ENCODE data around the gene PRADC1.
"Not testable (repeated sequence)": the region's sequence is repeated elsewhere in the genome, so short reads cannot be mapped to it uniquely, and the experiment has no call there.

Gene PRADC1

DNA sequence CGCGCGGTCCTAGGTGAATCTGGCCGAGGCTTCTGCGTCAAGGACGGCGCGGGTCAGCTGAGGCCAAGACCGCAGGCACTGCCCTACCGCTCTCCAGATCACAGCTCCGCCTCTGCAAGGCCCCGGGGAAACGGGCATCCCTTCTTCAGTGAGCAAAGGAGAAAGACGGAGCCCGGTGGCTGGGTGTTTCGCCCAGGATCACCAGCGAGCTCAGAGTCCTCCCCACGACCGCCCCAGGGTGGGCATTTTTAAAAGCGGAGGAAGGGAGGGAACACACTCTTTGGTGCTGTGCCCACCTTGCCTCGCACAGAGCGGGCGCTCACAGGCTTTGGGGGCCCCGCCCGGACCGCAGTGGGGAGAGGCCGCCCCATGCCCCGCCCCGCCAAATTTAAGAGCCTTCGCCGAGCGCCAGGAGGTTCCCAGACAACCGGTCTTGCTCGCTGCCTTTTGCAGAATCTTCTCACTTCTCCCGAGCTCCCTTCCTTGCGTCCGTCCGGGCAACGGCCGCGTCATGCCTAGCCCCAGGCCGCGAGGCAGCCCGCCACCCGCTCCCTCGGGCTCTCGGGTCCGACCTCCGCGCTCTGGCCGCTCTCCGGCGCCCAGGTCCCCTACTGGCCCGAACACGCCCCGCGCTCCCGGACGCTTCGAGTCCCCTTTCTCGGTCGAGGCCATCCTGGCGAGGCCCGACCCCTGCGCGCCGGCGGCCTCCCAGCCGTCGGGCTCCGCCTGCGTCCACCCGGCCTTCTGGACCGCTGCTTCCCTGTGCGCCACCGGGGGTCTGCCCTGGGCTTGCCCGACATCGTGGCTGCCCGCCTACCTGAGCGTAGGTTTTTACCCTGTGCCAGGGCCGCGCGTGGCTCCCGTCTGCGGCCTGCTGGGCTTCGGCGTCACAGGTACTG lies 30.6 kb downstream of the PRADC1 start, which contains the start of gene NOTO:
TSS of gene NOTO (plus strand) at position 419 of the 899 bp plus-strand sequence. CDS start at position 512, 93 bp downstream.
- no peak for DNase-seq (ENCODE audit: low read depth)

DNA sequence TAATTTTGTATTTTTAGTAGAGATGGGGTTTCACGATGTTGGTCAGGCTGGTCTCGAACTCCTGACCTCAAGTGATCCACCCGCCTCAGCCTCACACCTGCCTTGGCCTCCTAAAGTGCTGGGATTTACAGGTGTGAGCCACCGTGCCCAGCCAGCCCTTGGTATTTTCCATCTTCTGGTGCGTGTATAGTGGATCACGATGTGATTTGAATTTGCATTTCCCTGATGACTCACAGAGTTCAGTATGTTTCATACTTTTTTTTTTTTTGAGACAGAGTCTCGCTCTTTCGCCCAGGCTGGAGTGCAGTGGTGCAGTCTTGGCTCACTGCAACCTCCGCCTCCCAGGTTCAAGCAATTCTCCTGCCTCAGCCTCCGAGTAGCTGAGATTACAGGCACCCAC lies 32.8 kb downstream of the PRADC1 start:
- DNase-seq (ENCODE audit: low read depth), result not testable (repeated sequence)

DNA sequence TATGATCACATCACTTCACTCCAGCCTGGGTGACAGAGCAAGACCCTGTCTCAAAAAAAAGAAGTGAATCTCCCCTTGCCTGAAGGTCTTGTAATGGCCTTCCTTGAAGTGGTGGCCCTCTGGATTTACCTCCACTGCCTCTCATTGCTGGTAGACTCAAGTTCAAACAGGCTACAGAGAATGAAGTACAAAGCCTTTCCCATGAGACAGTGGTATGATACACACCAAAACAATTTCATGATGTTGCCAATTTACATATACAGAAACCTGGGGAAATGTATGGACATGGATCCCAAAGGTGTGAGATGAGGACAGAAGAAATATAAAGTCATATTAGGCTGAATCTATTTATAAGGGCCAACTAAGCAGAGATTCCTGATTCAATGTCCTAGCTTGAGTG lies 35.5 kb downstream of the PRADC1 start:
- DNase-seq (ENCODE audit: low read depth), result no peak

DNA sequence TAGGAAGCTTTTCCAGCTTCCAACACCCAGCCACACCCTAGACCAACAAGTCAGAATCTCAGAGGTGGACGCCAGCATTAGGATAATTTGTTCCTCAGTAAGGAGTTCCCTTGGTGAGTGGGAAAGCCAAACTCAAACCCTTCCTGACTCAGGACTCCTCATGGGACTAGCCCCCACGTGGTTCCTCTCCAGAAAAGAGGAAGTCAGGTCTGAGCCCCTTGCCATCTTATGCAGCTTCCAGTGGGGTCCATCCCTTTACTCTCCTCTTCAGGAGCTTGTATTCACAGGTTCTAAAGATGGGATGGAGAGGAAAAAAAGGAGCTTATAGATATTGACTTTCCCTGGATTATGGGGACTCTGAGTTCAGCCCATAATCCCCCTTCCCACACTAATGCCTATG lies 45.5 kb downstream of the PRADC1 start:
- DNase-seq (ENCODE audit: low read depth), result no peak

DNA sequence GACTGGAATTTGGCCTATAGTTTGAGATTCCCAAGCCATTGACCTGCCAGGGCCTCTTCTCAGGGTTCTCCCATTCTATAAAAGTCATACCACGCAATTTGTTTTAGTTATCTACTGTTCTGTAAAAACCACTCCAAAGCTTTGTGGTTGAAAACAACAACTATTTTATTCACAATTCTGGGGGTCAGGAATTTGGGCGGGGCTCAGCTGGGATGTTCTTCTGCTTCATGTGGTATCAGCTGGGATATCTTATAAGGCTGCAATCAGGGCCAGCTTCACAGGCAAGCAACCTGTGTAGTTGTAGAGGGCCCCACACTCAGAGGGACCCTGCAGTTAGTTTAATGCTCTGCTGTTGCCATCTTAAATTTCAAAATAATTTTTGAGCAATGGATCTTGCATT lies 47.1 kb downstream of the PRADC1 start:
- no peak for DNase-seq (ENCODE audit: low read depth)

All from activated T-cell treated with anti-CD3 and anti-CD28 coated beads for 24 hours (primary cell).